Cardiac atrium fibroblast (primary cell): Measurements from ENCODE around the gene SEMA3D. TPM values are rescaled to one million over a fixed set of nuclear protein-coding genes. Genes with fewer than 3 reads are reported as not detected.

Experiments
- total RNA-seq: library from RNA; depleted of rRNA; stranded (reverse); fragments of >200 nt; gene quantifications from 2 replicates; pipeline ENCODE4 v1.2.3, GENCODE V29; 2015

SEMA3D gene
- total RNA-seq, result 0.49 and 1.3 TPM in 2 replicates

GRCh38 chr7:85186521-85187241 is at the start of gene SEMA3D:
TSS of gene SEMA3D (minus strand) at chr7:85187056. CDS start at chr7:85121891, 65,165 bp downstream.

